ENCODE results near the gene LRRTM3.

The LRRTM3 gene

DNA sequence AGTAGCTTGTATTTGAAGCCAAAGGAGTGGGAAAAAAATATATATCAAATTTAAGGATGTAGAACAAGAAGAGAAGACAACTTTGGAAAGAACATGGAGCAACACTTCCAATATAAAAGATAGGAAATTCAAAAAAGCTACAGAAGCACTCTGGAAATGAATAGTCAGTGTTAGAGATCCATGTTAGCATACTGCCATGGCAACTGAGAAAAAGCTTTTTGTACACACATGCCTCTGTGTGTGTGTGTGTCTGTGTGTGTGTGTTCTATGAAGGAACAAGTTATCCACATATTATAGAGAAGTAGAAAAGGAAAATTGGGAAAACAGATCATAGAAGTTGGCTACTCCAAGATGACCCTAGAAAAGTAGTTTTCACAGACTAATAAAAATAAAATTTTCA, 96.3 kb downstream of the LRRTM3 start:
- Mint-ChIP-seq H3K27me3 (no peaks in the 10 kb centered on the region), H3K9me3 (peaks cover 3% of the 10 kb centered on the region), H3K27ac (no peak overlapping the region), H3K36me3 (ENCODE audit: low read depth) (peaks cover 1% of the 10 kb centered on the region), H3K4me1 (no peaks in the 10 kb centered on the region), H3K4me3 (no peak overlapping the region)
- no peak for ATAC-seq
- DNase-seq, result no peak

DNA sequence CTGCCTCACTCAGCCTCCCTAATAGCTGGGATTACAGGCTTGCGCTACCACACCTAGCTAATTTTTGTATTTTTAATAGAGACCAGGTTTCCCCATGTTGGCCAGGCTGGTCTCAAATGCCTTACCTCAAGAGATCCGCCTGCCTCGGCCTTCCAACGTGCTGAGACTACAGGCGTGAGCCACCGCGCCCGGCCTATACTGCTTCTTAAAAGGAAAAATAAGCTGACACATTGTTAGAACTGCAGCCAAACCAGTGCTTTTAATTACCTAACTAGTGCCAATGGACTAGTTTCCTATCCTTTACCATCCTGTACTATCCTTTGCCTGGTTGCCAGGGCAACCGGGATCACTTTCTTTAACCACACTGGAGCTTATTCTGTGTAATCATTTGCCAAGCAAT, 108.0 kb downstream of the LRRTM3 start:
- no peaks in the 10 kb centered on the region for H3K27me3 Mint-ChIP-seq
- no peak overlapping the region for H3K27ac Mint-ChIP-seq
- DNase-seq (no peak), ATAC-seq (no peak)
- no peaks in the 10 kb centered on the region for H3K36me3 Mint-ChIP-seq (ENCODE audit: low read depth)
- no peak overlapping the region for H3K4me3 Mint-ChIP-seq
- peaks cover 4% of the 10 kb centered on the region for H3K9me3 Mint-ChIP-seq
- no peaks in the 10 kb centered on the region for H3K4me1 Mint-ChIP-seq

DNA sequence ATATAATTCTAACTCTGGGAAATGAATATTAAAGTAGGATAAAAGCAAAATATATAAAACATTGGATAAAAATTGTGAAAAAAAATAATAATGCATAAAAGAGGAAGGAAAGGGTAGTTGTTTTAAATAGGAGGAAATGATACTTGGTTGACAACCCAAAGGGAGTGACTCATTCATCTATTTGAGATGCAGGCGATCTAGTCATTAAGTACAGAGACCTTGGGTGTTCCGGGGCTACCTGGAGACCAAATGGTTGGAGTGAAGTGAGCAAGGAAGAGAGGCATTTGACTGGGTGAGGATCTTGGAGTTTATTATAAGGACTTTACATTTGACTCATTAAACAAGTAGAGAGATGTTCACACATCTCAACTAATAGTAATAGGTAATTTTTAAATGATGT, 111.0 kb downstream of the LRRTM3 start:
- H3K4me1 Mint-ChIP-seq, result no peaks in the 10 kb centered on the region
- no peaks in the 10 kb centered on the region for H3K36me3 Mint-ChIP-seq (ENCODE audit: low read depth)
- H3K9me3 Mint-ChIP-seq, result peaks cover 4% of the 10 kb centered on the region
- DNase-seq (no peak), ATAC-seq (no peak)
- H3K27me3 Mint-ChIP-seq, result no peaks in the 10 kb centered on the region
- no peak overlapping the region for H3K4me3 Mint-ChIP-seq
- H3K27ac Mint-ChIP-seq, result no peak overlapping the region

DNA sequence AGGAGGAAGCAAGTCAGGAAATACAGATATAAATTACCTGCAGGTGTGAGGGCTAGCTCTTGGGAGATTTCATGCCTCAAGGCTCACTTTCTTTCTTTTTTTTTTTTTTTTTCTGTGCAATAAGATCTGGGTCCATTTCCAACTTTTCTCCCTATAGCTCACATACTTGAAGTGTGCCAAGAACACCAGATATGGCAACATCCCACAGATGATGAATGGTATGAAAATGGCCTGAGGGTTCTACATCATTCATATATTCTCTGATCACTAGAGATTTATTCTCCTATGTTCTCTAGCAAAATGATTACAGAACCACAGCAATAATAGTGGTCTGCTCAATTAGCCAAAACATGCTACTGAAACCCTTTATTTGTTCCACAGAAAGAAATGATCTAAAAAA, 117.2 kb downstream of the LRRTM3 start:
- no peaks in the 10 kb centered on the region for H3K9me3 Mint-ChIP-seq
- no peaks in the 10 kb centered on the region for H3K4me1 Mint-ChIP-seq
- H3K36me3 Mint-ChIP-seq (ENCODE audit: low read depth), result no peaks in the 10 kb centered on the region
- H3K27ac Mint-ChIP-seq, result no peak overlapping the region
- ATAC-seq (no peak), DNase-seq (no peak)
- H3K4me3 Mint-ChIP-seq, result no peak overlapping the region
- no peaks in the 10 kb centered on the region for H3K27me3 Mint-ChIP-seq

DNA sequence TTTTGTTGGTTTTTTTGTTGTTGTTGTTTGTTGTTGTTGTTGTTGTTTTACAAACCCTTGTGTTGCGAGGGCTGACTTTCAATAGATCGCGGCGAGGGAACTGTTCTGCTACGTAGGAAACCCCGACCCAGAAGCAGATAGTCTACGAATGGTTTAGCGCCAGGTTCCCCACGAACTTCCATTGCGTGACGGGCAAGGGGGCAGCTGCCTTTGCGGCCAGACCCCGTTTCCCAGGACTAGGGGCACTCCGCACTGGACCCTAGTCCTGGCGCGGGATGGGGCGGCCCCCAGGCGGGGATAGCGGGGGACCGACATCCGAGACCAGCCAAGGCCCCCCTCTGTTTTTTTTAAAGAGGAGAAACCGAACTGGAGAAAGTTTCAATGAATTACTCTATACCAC, 119.6 kb downstream of the LRRTM3 start:
- ATAC-seq (no peak), DNase-seq (no peak)
- H3K9me3 Mint-ChIP-seq, result no peaks in the 10 kb centered on the region
- no peaks in the 10 kb centered on the region for H3K4me1 Mint-ChIP-seq
- H3K27me3 Mint-ChIP-seq, result no peaks in the 10 kb centered on the region
- H3K36me3 Mint-ChIP-seq (ENCODE audit: low read depth), result no peaks in the 10 kb centered on the region
- H3K27ac Mint-ChIP-seq, result no peak overlapping the region
- no peak overlapping the region for H3K4me3 Mint-ChIP-seq

DNA sequence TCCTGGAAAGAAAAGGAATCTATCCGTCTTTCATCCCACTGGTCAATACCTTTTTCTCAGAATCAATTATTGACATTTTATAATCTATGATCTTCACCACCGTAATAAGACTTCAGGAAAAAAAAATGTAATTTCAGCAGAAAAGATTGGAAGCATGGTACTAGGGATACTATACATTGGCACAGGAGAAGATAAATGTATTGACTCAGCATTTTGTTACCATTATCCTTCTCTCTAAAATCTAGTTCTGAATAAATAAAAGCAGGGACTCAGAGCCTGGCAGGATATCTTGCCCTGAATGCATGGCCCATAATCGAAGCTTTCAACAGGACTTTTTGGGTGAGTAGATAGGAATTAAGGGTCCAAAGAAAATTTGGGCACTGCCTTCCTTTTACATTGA, 120.7 kb downstream of the LRRTM3 start:
- H3K9me3 Mint-ChIP-seq, result no peaks in the 10 kb centered on the region
- H3K27ac Mint-ChIP-seq, result no peak overlapping the region
- ATAC-seq (no peak), DNase-seq (no peak)
- H3K4me3 Mint-ChIP-seq, result no peak overlapping the region
- no peaks in the 10 kb centered on the region for H3K27me3 Mint-ChIP-seq
- H3K36me3 Mint-ChIP-seq (ENCODE audit: low read depth), result no peaks in the 10 kb centered on the region
- no peaks in the 10 kb centered on the region for H3K4me1 Mint-ChIP-seq

DNA sequence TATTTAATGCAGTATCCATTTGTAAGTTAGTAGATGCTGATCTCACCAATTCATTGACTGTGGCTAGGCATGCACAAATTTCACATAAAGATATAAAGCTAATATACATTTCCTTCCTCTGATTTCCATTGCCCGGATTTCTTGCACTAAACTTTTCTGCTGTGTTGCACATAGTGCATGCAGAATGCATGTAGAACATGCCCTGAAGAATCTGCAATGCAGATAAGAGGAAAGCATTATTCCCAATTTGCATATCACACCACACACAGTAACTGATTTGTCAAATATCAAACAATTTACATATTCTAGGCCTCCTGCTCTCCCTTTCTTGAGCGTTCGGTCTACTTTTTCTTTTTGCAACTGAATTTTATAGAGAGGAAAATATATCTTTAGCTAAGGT, 124.2 kb downstream of the LRRTM3 start:
- peaks cover 3% of the 10 kb centered on the region for H3K9me3 Mint-ChIP-seq
- no peaks in the 10 kb centered on the region for H3K27me3 Mint-ChIP-seq
- no peak overlapping the region for H3K27ac Mint-ChIP-seq
- no peaks in the 10 kb centered on the region for H3K36me3 Mint-ChIP-seq (ENCODE audit: low read depth)
- H3K4me1 Mint-ChIP-seq, result no peaks in the 10 kb centered on the region
- H3K4me3 Mint-ChIP-seq, result no peak overlapping the region
- DNase-seq (no peak), ATAC-seq (no peak)

DNA sequence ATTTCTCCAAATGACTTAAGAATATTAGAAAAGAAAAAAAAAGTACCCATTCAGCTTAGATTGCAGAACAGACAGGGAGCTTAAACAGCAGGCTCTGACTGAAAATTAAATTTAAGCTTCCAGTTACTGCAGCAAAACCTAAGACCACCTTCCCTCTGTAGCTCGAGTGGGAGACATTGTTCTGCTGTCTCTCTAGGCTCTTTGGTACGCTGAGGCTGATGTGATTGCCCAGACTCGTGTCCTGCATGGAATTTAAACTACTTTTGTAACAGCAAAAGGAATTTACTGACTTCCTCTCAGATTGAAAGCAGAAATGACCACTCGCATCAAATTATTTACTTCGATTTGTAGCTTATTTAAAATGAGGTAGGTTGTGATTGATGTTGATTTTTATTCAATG, 124.6 kb downstream of the LRRTM3 start:
- no peak overlapping the region for H3K27ac Mint-ChIP-seq
- ATAC-seq (no peak), DNase-seq (no peak)
- H3K4me3 Mint-ChIP-seq, result no peak overlapping the region
- no peaks in the 10 kb centered on the region for H3K4me1 Mint-ChIP-seq
- no peaks in the 10 kb centered on the region for H3K27me3 Mint-ChIP-seq
- peaks cover 3% of the 10 kb centered on the region for H3K9me3 Mint-ChIP-seq
- H3K36me3 Mint-ChIP-seq (ENCODE audit: low read depth), result no peaks in the 10 kb centered on the region

DNA sequence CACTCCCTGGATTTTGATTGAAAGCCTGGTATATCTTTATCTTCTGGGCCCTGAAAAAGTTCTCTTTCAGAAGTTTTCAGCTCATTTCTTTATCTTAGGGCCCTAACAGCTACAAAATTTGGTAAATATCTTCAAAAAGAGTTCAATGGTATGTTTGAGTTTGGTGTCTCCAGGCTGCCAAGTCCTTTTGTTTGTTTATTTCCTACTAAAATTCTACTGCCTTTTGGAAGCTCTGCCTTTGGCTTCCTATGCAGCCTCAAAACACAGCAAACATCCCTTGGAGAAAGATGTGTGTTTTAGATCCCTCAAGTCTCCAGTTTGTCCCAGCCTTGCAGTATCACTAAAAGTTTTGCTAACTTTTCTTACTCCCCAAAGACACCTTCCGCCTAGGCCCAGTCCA, 146.8 kb downstream of the LRRTM3 start:
- Mint-ChIP-seq H3K9me3 (peaks cover 18% of the 10 kb centered on the region), H3K27ac (no peak overlapping the region), H3K36me3 (ENCODE audit: low read depth) (no peaks in the 10 kb centered on the region), H3K27me3 (peaks cover 3% of the 10 kb centered on the region), H3K4me1 (no peaks in the 10 kb centered on the region), H3K4me3 (no peak overlapping the region)
- ATAC-seq (no peak), DNase-seq (no peak)

DNA sequence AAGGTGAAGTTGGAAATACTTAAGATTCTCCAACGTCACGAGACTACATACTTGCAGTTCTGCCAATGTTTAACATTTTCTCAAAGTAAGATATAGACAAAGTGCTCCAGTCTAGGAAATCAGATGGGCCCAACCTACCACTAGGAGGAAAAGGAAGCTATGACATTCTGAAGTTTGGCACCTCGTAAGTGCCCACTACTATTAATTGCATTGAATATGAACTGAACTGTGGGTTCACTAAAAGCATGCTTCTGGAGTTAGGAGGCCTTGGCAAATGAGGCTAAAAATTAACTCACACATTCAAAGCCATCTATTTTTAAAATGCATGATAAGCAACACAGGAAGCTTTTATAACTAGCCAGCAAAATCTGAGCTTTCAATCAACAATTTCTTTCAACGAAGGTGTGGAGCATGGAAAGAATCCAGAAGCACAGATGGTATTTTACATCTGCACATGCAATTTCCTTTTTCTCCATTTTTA, 149.7 kb downstream of the LRRTM3 start:
- ATAC-seq (no peak), DNase-seq (no peak)
- Mint-ChIP-seq H3K27me3 (peaks cover 3% of the 10 kb centered on the region), H3K9me3 (peaks cover 24% of the 10 kb centered on the region), H3K36me3 (ENCODE audit: low read depth) (no peaks in the 10 kb centered on the region), H3K4me3 (no peak overlapping the region), H3K27ac (no peak overlapping the region), H3K4me1 (no peaks in the 10 kb centered on the region)

DNA sequence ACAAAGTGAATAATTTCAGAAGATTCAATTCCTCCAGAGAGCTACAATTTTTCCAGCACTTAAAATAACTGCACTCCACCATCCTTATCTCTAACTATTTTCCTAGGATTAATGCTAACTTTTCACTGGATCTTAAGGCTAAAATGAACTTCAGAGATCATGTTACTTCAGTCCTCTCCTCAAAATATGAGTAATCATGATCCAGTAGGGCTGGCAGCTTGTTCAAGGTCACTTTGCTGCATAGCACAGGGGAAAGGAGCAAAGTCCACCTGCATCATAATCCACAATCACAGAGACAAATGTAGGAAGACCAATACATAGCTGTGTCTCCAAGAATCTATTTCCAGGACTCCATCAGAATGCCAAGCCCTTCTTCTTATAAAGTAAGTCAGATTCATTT, 150.3 kb downstream of the LRRTM3 start:
- Mint-ChIP-seq H3K4me1 (no peaks in the 10 kb centered on the region), H3K4me3 (no peak overlapping the region), H3K27ac (no peak overlapping the region), H3K36me3 (ENCODE audit: low read depth) (no peaks in the 10 kb centered on the region), H3K27me3 (peaks cover 3% of the 10 kb centered on the region), H3K9me3 (peaks cover 21% of the 10 kb centered on the region)
- ATAC-seq, result no peak
- DNase-seq, result no peak

DNA sequence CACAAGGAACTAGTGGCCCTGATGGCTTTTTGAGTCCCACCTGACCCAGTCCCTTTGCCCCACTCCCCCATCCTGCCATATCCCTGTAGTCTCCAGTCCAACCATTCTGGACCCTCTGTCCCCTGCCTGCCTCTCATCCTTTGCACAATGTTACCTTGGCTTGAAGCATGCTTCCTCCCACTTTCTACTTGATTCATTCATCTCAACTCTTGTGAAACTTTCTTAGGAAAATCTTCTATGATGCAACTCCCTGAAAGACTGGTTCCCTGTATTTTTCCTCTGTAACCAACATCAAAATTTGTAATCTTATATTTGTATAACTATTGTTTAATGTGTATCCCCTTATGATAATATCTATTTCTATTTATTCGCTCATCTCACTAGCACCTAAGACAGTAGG, 151.5 kb downstream of the LRRTM3 start:
- H3K36me3 Mint-ChIP-seq (ENCODE audit: low read depth), result no peaks in the 10 kb centered on the region
- H3K27me3 Mint-ChIP-seq, result peaks cover 2% of the 10 kb centered on the region
- H3K27ac Mint-ChIP-seq, result no peak overlapping the region
- H3K9me3 Mint-ChIP-seq, result peaks cover 16% of the 10 kb centered on the region
- ATAC-seq, result no peak
- H3K4me1 Mint-ChIP-seq, result no peaks in the 10 kb centered on the region
- no peak for DNase-seq
- no peak overlapping the region for H3K4me3 Mint-ChIP-seq

DNA sequence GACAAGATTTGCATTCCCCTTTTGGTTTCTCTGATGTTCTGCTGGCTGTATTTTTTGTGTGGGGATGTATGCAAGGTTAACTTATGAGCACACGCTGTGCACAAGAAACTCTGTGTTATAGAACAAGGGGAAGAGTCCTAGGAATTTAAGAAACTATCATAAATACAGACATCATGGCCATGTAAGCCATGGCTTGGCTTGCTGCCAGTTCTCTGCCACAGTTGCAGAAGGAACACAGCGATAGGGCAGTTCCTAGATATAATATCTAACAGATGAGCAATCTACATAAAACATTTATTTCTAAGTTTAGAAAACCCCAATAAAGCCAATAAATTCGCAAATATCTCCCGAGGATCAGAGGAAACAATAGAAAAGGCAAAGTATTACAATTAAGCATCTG, 153.3 kb downstream of the LRRTM3 start:
- Mint-ChIP-seq H3K4me3 (no peak overlapping the region), H3K36me3 (ENCODE audit: low read depth) (no peaks in the 10 kb centered on the region), H3K27me3 (peaks cover 2% of the 10 kb centered on the region), H3K27ac (no peak overlapping the region), H3K9me3 (peaks cover 12% of the 10 kb centered on the region), H3K4me1 (no peaks in the 10 kb centered on the region)
- ATAC-seq, result no peak
- no peak for DNase-seq

DNA sequence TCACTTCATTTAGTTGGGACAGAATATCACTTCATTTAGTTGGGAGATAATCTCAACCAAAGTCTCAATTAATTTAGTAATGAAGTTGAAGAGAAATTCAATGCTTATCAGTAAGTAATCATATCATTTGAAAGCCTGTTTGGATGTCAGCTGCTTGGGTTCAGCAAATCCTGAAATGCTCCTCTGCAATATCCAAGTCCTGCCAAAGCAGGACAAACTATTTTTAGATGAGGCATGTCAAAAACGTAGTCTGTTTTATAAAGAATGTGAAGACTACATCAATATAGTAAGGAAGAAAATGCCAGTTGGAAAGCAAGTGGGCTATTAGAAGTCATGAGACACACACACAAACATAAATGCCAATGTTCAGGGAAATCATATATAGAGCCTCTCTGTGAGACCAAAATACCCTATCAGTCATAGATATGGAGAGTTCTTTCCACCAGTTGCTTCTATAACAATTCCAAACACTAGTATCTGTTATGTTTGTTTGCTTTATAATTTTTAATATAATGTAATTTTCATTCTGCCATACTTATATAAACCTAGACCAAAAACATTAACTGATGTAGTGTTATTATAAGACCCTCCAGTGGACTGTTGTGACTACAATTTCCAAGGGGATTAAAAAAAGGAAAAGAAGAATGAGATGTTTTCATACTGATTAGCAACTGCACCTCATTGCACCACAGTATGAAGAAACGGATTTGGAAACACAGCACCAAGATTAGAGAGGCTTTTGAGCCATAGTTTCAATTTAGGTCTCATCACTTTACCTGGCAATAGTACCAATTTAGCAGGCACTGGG, 160.7 kb downstream of the LRRTM3 start:
- H3K27ac Mint-ChIP-seq, result no peak overlapping the region
- no peaks in the 10 kb centered on the region for H3K27me3 Mint-ChIP-seq
- no peak for DNase-seq
- H3K36me3 Mint-ChIP-seq (ENCODE audit: low read depth), result no peaks in the 10 kb centered on the region
- ATAC-seq, result no peak
- H3K4me3 Mint-ChIP-seq, result no peak overlapping the region
- peaks cover 5% of the 10 kb centered on the region for H3K9me3 Mint-ChIP-seq
- no peaks in the 10 kb centered on the region for H3K4me1 Mint-ChIP-seq

DNA sequence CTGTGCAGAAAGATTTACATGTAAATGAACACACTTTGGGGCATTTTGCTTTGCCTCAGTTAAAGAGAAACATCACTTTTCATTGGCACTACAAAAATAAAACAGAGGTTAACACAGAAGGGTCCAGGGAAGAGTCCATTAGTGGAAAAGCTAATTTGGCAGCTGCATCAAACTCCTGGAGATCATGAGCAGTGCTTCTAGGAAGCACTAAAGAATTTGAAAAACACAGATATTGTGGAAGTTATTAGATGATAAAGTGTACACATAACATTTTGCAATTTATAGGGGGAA, 161.2 kb downstream of the LRRTM3 start:
- ATAC-seq, result no peak
- peaks cover 5% of the 10 kb centered on the region for H3K9me3 Mint-ChIP-seq
- H3K27ac Mint-ChIP-seq, result no peak overlapping the region
- no peaks in the 10 kb centered on the region for H3K27me3 Mint-ChIP-seq
- no peaks in the 10 kb centered on the region for H3K36me3 Mint-ChIP-seq (ENCODE audit: low read depth)
- no peak overlapping the region for H3K4me3 Mint-ChIP-seq
- H3K4me1 Mint-ChIP-seq, result no peaks in the 10 kb centered on the region
- no peak for DNase-seq

DNA sequence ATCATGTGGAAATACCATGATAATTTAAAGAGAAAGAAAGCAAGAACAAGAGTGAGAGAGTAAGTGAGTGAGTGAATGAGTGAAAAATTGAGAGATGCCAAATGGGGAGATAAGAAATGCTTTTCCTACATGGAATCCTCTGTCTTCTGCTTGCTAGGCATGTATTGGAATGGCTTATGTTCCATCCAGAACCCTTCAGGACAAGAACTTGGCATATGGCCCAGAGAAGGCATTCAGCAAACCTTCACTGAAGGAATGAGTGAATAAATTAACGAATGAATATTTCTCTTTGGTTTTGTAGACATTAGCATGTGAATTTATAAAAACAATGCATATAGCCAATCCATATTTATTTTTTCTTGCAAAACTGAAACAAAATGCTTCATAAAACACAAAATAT, 162.2 kb downstream of the LRRTM3 start:
- no peak for DNase-seq
- no peak for ATAC-seq
- Mint-ChIP-seq H3K4me3 (no peak overlapping the region), H3K4me1 (no peaks in the 10 kb centered on the region), H3K36me3 (ENCODE audit: low read depth) (no peaks in the 10 kb centered on the region), H3K9me3 (peaks cover 5% of the 10 kb centered on the region), H3K27me3 (no peaks in the 10 kb centered on the region), H3K27ac (no peak overlapping the region)

All from activated naive CD8-positive, alpha-beta T cell treated with anti-CD3 and anti-CD28 coated beads, Interleukin-2, amount 50 U/mL, for 24 hours (primary cell).